GM19239 (cell line): ENCODE data around the gene FAM163B.
A peak's percentile ranks its signal among the peaks of the same experiment; 100 is the strongest.

ENCODE experiments used
- DNase-seq: peaks from one replicate; pipeline ENCODE4 v3.0.0; 2011; ENCODE audit warnings: low spot score; ENCODE audit not compliant: insufficient read length
- FAIRE-seq: peaks from 2 replicates; lab custom pipeline; 2011; peaks lifted over from hg19 to GRCh38; lab: Jason Lieb, UNC

The FAM163B gene

GRCh38 chr9:133536080-133536479 is 73.1 kb downstream of the FAM163B start:
- DNase-seq = no peak
- no peak for FAIRE-seq

- DNase-seq (no peak), FAIRE-seq (no peak)
These were observed 73.8 kb downstream of the FAM163B start for GRCh38 chr9:133535306-133535877.

DNA sequence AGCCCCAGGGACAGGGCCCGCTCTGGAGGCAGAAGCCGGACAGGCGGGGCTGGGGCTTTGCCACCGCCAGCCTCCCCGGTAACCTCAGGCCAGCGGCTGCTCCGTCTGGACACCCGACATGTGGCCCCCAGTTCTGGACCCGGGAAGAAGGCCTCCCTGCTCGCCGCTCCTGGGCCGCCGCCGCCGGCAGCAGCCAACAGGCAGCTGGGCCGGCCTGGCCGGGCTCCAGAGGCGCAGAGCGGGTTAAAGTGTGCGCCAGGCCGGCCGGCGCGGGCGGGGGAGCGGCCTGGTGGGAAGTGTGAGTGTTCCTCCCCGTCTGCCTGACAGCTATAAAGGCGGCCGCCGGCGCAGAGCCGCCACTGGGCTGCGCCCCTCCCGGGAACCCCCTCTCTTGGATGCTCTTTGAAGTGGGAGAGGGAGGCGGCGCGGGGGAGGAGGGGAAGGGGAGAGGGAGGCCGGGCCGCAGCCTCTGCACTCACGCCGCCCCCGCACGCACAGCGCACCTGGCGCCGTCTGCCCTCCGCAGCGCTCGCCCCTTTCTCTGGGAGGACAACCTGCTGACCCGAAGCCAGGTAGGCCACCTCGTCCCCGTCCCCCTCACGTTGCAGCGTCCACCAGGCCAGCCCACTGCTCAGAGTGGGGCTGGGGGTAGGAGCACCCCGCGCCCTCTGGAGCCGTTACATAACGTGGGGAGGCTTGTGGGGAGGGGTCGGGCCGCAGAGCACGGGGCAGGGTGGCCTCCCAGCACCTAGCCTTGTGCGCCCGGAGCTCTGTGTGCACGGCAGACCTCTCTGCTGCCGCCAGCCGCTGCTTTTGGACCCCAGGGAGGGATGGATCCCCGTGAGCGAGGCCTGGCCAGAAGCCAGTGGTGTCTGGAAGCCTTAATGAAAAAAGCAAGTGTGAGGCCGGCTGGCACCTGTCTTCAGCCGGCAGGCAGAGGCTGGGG is 74.6 kb downstream of the FAM163B start, which contains the start of gene ADAMTSL2:
Gene ADAMTSL2 (plus strand): TSS at position 359 of the 946 bp plus-strand sequence. CDS start 2,009 bp downstream, outside the sequence.
- FAIRE-seq = no peak

GRCh38 chr9:133533857-133534256 is 75.3 kb downstream of the FAM163B start:
- DNase-seq (no peak), FAIRE-seq (no peak)

More for the DNA sequence above, 74.6 kb downstream of the FAM163B start, which contains the start of gene ADAMTSL2:
- no peak for DNase-seq

- FAIRE-seq = peak; percentile 60
- peak; percentile 59 for DNase-seq
These were observed 76.1 kb downstream of the FAM163B start for GRCh38 chr9:133532937-133533668.

GRCh38 chr9:133531293-133531692 is 77.9 kb downstream of the FAM163B start:
- FAIRE-seq (no peak), DNase-seq (no peak)

DNA sequence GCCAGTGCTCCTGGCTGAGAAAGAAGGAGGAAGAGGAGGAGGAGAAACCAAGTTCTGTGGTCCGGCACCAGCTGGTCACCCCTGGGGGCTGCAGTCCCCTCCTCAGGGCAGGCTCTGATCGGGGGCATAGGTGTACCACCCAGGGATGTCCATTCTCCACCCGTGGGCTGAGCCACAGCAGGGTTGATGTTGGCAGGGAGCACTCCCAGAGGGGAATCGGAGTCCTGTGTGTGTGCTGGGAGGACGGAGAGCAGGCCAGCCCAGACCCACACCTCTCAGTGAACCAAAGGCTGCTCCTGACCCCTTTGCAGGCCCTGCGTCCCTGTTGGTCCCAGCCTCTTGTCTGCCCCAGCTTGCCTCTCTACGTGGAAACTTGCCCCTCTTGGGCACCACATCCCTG is 79.3 kb downstream of the FAM163B start:
- FAIRE-seq (no peak), DNase-seq (no peak)

DNA sequence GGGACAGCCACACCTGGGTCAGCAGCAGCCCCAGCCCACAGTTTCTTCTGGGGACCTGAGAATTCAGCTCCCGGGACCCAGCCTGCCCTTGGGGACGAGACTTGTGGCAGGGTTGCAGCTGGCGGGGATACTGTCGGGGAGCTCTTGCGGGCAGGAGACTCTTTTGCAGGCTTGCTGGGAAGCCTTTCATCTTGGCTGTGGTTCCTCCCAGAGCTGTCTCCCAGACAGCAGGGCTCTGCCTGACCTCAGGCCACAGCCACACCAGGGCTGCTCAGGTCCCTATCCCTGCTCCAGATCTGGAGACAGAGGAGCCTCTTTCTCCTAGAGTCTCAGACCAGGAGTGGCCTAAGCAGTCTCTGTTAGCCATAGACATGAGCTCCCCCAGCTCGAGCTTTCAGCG is 79.7 kb downstream of the FAM163B start:
- DNase-seq (no peak), FAIRE-seq (no peak)

DNA sequence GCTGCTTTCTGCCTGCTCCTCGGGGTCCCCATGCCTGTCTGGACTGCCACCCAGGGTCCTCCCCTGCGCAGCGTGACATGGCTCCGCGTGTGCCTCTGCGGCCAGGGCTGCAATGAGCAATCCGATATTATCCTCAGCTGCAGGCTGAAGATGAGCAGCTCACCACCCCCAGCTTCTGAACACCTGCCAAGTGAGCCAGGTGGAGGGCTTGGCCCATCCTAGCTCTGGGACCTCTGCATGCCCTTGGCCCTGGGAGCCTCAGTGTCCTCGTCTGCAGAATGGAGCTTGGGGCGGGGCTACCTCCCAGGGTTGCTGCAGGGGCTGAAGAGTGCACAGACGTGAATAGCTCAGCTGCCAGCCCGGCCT is 80.3 kb downstream of the FAM163B start:
- DNase-seq (no peak), FAIRE-seq (no peak)

DNA sequence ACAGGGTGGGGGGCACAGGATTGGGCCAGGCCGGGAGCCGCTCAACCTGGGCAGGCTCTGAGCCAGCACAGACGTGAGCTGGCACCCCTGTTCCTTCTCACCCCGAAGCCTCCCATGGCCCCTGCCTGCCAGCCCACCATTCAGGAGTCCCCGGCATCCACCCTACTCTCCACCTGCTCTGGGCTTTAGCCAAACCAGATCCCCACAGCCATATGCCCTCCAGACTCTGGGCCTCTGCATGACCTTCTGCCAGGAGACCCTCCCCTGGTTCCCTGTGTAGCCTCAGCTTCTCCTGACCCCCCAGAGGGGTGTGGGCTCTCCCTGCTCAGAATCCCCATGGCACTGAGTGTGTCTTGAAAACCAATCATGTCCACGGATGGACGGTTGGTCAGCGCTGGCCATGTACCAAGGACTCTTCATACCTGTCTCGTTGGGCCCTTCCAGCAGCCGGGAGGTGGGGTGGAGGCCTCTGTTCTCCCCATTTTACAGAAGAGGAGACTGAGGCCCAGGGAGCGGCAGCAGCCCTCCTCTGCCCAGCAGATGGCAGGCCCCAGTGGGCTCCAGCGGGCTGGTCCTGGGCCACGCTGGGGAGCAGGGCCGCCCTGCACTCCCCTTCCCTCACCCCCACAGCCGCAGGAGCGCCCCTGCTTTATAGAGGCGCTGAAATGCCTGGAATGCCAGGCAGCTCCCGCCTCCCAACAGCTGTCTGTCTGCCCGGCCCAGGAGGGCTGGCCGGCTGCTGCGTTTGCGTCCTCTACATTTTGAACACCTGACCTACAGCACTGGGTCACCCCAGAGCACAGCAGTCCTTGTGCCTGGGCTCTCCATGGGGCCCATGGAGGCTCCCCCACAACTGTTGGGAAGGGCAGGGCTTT is 81.0 kb downstream of the FAM163B start:
- DNase-seq = no peak

GRCh38 chr9:133527444-133527920 is 81.7 kb downstream of the FAM163B start:
- DNase-seq (no peak), FAIRE-seq (no peak)

More for the DNA sequence above, 81.0 kb downstream of the FAM163B start:
- no peak for FAIRE-seq
